ENCODE data around the gene RAB3B.
"Not testable (repeated sequence)": the region's sequence is repeated elsewhere in the genome, so short reads cannot be mapped to it uniquely, and the experiment has no call there.

Gene RAB3B

GRCh38 chr1:51990478-51990965, at the start of gene RAB3B:
RAB3B (minus strand) TSS chr1:51990700; CDS start chr1:51977117, 13,583 bp downstream.
- DNase-seq: peak; percentile 86

- no peak for DNase-seq
Measured at GRCh38 chr1:52037909-52038308, 47.4 kb upstream of the RAB3B start.

- peak; percentile 86 for DNase-seq
Measured at GRCh38 chr1:52037402-52037814, 46.9 kb upstream of the RAB3B start.

- DNase-seq: no peak
Measured at GRCh38 chr1:52034050-52034384, 43.5 kb upstream of the RAB3B start.

- peak; percentile 99 for DNase-seq
Measured at GRCh38 chr1:52033190-52034049, 42.9 kb upstream of the RAB3B start, which contains the start of gene KTI12. KTI12 (minus strand) TSS chr1:52033810; CDS start chr1:52033761, 49 bp downstream.

- DNase-seq: peak; percentile 48
Measured at GRCh38 chr1:52032785-52033131, 42.3 kb upstream of the RAB3B start.

- no peak for DNase-seq
Measured at GRCh38 chr1:52032124-52032784, 41.8 kb upstream of the RAB3B start.

GRCh38 chr1:52028839-52029238, 38.3 kb upstream of the RAB3B start:
- not testable (repeated sequence) for DNase-seq

GRCh38 chr1:52028328-52028727, 37.8 kb upstream of the RAB3B start:
- DNase-seq: no peak

- DNase-seq: no peak
Measured at GRCh38 chr1:52026278-52026677, 35.8 kb upstream of the RAB3B start.

- DNase-seq: no peak
Measured at GRCh38 chr1:52022133-52022532, 31.6 kb upstream of the RAB3B start.

GRCh38 chr1:52008071-52008809, 17.7 kb upstream of the RAB3B start:
- DNase-seq: no peak

GRCh38 chr1:52007215-52008002, 16.9 kb upstream of the RAB3B start:
- DNase-seq: no peak

GRCh38 chr1:52006081-52006553, 15.6 kb upstream of the RAB3B start:
- DNase-seq: not testable (repeated sequence)

GRCh38 chr1:52005548-52005947, 15.0 kb upstream of the RAB3B start:
- DNase-seq: not testable (repeated sequence)

- no peak for DNase-seq
Measured at GRCh38 chr1:52003877-52004276, 13.4 kb upstream of the RAB3B start.

GRCh38 chr1:52002038-52002917, 11.8 kb upstream of the RAB3B start:
- DNase-seq: peak; percentile 97

GRCh38 chr1:51998701-51999100, 8.2 kb upstream of the RAB3B start:
- no peak for DNase-seq

- no peak for DNase-seq
Measured at GRCh38 chr1:51997974-51998382, 7.5 kb upstream of the RAB3B start.

- peak; percentile 30 for DNase-seq
Measured at GRCh38 chr1:51989582-51990477, 670 bp downstream of the RAB3B start.

All from NCI-H2029 (cell line).